Liver (tissue), 9 donors: ENCODE measurements around the gene NINJ2. TPM values are rescaled to one million over a fixed set of nuclear protein-coding genes. Genes with fewer than 3 reads are reported as not detected.
"Not testable (repeated sequence)": the region's sequence is repeated elsewhere in the genome, so short reads cannot be mapped to it uniquely, and the experiment has no call there.

ENCODE experiments used
- DNase-seq: peaks from one replicate; pipeline ENCODE4 v3.0.0-alpha.2; 2017; ENCODE audit warnings: low spot score
- H3K27ac ChIP-seq, 2 donors: one replicate each; pipeline ENCODE4 v1.7.0; 2013; ENCODE audit warnings: inconsistent platforms in 2 of 2, low read length in 2 of 2, control low read depth in 1 of 2, low read depth in 1 of 2, mild to moderate bottlenecking in 1 of 2
- H3K27me3 ChIP-seq, 4 donors: one replicate each; pipeline versions ENCODE4 v1.6.1 to v1.7.0; 2013; ENCODE audit warnings: low read length in 3 of 4, inconsistent platforms in 1 of 4, mild to moderate bottlenecking in 1 of 4, moderate library complexity in 1 of 4; ENCODE audit not compliant: control insufficient read depth in 4 of 4, insufficient read depth in 4 of 4
- H3K36me3 ChIP-seq, 4 donors: one replicate each; pipeline versions ENCODE4 v1.6.1 to v1.7.0; 2013; ENCODE audit warnings: low read length in 3 of 4, mild to moderate bottlenecking in 3 of 4, low read depth in 1 of 4, moderate library complexity in 1 of 4; ENCODE audit not compliant: control insufficient read depth in 4 of 4, insufficient read depth in 3 of 4
- H3K4me1 ChIP-seq, 4 donors: one replicate each; pipeline versions ENCODE4 v1.6.1 to v1.7.0; 2013; ENCODE audit warnings: low read length in 3 of 4, mild to moderate bottlenecking in 3 of 4, moderate library complexity in 1 of 4; ENCODE audit not compliant: control insufficient read depth in 4 of 4, insufficient read depth in 4 of 4
- H3K4me3 ChIP-seq, 3 donors: one replicate each; pipeline versions ENCODE4 v1.6.1 to v1.7.0; 2013; ENCODE audit warnings: low read length in 3 of 3, control low read depth in 1 of 3, low read depth in 1 of 3, mild to moderate bottlenecking in 1 of 3
- H3K9ac ChIP-seq, 2 donors: one replicate each; pipeline ENCODE4 v1.7.0; 2013; ENCODE audit warnings: low read length in 2 of 2, mild to moderate bottlenecking in 2 of 2, moderate library complexity in 2 of 2, control low read depth in 1 of 2, low read depth in 1 of 2
- H3K9me3 ChIP-seq, 4 donors: one replicate each; pipeline versions ENCODE4 v1.6.1 to v1.7.0; 2013; ENCODE audit warnings: low read length in 3 of 4; ENCODE audit not compliant: control insufficient read depth in 4 of 4
- EGR1 ChIP-seq, 2 donors: IDR thresholded peaks; 2 replicates each; pipeline ENCODE4 v1.6.1; 2016 to 2018; ENCODE audit warnings: antibody characterized with exemption in 2 of 2, low read depth in 2 of 2
- FOXA1 ChIP-seq: IDR thresholded peaks from 2 replicates; pipeline ENCODE4 v1.6.1; 2016; ENCODE audit warnings: antibody characterized with exemption
- FOXA2 ChIP-seq: IDR thresholded peaks from 2 replicates; pipeline ENCODE4 v1.6.1; 2016; ENCODE audit warnings: antibody characterized with exemption
- GABPA ChIP-seq, 2 donors: IDR thresholded peaks in 1 of 2; conservative IDR thresholded peaks in 1 of 2; 2 replicates each; pipeline ENCODE4 v1.6.1; 2016; ENCODE audit warnings: antibody characterized with exemption in 2 of 2, mild to moderate bottlenecking in 1 of 2, moderate library complexity in 1 of 2
- HNF4A ChIP-seq, 2 donors: conservative IDR thresholded peaks; 2 replicates each; pipeline ENCODE4 v1.6.1; 2016; ENCODE audit warnings: antibody characterized with exemption in 2 of 2, mild to moderate bottlenecking in 2 of 2
- JUND ChIP-seq, 2 donors: IDR thresholded peaks; 2 replicates each; pipeline ENCODE4 v1.6.1; 2016; ENCODE audit warnings: antibody characterized with exemption in 2 of 2
- NR2F2 ChIP-seq: IDR thresholded peaks from 2 replicates; pipeline ENCODE4 v1.6.1; 2016; ENCODE audit warnings: antibody characterized with exemption
- RAD21 ChIP-seq, 2 donors: IDR thresholded peaks; 2 replicates each; pipeline ENCODE4 v1.6.1; 2016; ENCODE audit warnings: antibody characterized with exemption in 2 of 2, mild to moderate bottlenecking in 2 of 2
- RXRA ChIP-seq, 2 donors: IDR thresholded peaks; 2 replicates each; pipeline ENCODE4 v1.6.1; 2017 to 2018; ENCODE audit warnings: antibody characterized with exemption in 2 of 2, mild to moderate bottlenecking in 1 of 2
- SP1 ChIP-seq: IDR thresholded peaks from 2 replicates; pipeline ENCODE4 v1.6.1; 2018; ENCODE audit warnings: antibody characterized with exemption, mild to moderate bottlenecking
- TAF1 ChIP-seq: conservative IDR thresholded peaks from 2 replicates; pipeline ENCODE4 v1.6.1; 2016; ENCODE audit warnings: antibody characterized with exemption, mild to moderate bottlenecking
- WGBS: extraction: QIAGEN DNeasy Blood & Tissue Kit; methylation state at CpG from one replicate; pipeline ENCODE4 v1.1.7; 2013; 5-methylcytosine and 5-hydroxymethylcytosine counted together
- polyA plus RNA-seq, 2 donors: library from polyadenylated mRNA; stranded (reverse) in 1 of 2; unstranded in 1 of 2; fragments of 200-250 nt in 1 of 2; fragments of >200 nt in 1 of 2; fragmentation: Nextera tagmentation in 1 of 2; extraction: Ambion mirVana in 1 of 2; gene quantifications; one replicate each; pipeline versions ENCODE4 v1.2.1 to v1.2.3, GENCODE V29; 2013 to 2015
- total RNA-seq, 2 donors: library from RNA; depleted of rRNA; stranded (reverse); fragments of >200 nt; gene quantifications; one replicate each; pipeline ENCODE4 v1.2.3, GENCODE V29; 2014
- TF ChIP-seq, protein P1 (sequence below): fragments of 150-350 bp; IDR thresholded peaks from 2 replicates; pipeline ENCODE4 v1.5.1; 2017; ENCODE audit warnings: improper control_type of control experiment, low read depth, low read length; ENCODE audit not compliant: missing input control
- TF ChIP-seq, protein P2 (sequence below): IDR thresholded peaks from 2 replicates; pipeline ENCODE4 v1.6.1; 2016; ENCODE audit warnings: antibody characterized with exemption
- TF ChIP-seq, protein P3 (sequence below): IDR thresholded peaks from 2 replicates; pipeline ENCODE4 v1.6.1; 2016; ENCODE audit warnings: antibody characterized with exemption
- TF ChIP-seq, protein P4 (sequence below): IDR thresholded peaks from 2 replicates; pipeline ENCODE4 v1.6.1; 2016; ENCODE audit warnings: antibody characterized with exemption
- TF ChIP-seq, protein P5 (sequence below): IDR thresholded peaks from 2 replicates; pipeline ENCODE4 v1.6.1; 2016; ENCODE audit warnings: antibody characterized with exemption, mild to moderate bottlenecking
- donor health status: healthy.
- donor health status: healthy.
- donor health status: healthy.
- donor health status: healthy.
- donor health status: healthy.

The NINJ2 gene
- total and polyA plus RNA-seq, 4 donors: 6.7 to 16.5 (median 15.4) TPM

DNA sequence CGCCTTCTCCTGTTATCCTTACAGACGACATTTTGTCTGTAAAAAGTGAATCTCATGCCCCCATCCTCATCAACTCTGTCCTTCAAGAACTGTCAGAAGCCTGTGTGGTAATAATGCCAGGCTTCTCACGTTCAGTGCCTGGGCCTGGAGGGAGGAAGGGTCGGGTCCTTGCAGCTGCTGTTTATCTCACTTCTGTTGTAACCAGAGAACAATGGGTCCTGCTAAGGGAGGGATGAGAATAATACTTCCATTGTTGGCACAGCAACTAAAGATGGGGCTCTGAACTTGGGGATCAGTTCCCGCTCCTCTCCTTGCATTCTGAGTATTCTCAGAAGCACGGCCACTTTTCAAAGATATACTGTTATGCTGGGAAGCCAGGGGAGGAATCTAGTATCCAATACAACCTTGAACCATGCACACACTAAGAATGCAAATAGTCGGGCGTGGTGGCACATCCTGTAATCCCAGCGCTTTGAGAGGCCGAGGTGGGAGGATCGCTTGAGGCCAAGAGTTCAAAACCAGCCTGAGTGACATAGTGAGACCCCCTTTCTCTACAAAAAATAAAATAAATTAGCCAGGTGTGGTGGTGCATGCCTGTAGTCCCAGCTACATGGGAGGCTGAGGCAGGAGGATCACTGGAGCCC, 38.8 kb upstream of the NINJ2 start:
- DNase-seq: no peak
- Histone ChIP-seq H3K9me3 (peaks cover 0 to 5% (median 2%) of the 10 kb centered on the region in 4 donors), H3K4me1 (no peaks in the 10 kb centered on the region), H3K27me3 (no peaks in the 10 kb centered on the region), H3K4me3 (no peak overlapping the region), H3K36me3 (no peaks in the 10 kb centered on the region), H3K9ac (no peak overlapping the region), H3K27ac (no peak overlapping the region)
- 81% methylated on average over 11 of the region's 11 CpGs for WGBS
- TF ChIP-seq FOXA2 (no peak), SP1 (no peak), GABPA (IDR thresholded peaks at IDR 0.05 in 1 of 2, conservative IDR thresholded peaks at IDR 0.05 in 1 of 2) (no peak), HNF4A (conservative IDR thresholded peaks at IDR 0.05) (no peak), RXRA (IDR thresholded peaks at IDR 0.05) (no peak), NR2F2 (no peak), TAF1 (no peak), JUND (IDR thresholded peaks at IDR 0.05) (no peak), EGR1 (IDR thresholded peaks at IDR 0.05; ENCODE audit: low read depth in 2 of 2) (no peak), FOXA1 (no peak)
- TF ChIP-seq, protein P1, sequence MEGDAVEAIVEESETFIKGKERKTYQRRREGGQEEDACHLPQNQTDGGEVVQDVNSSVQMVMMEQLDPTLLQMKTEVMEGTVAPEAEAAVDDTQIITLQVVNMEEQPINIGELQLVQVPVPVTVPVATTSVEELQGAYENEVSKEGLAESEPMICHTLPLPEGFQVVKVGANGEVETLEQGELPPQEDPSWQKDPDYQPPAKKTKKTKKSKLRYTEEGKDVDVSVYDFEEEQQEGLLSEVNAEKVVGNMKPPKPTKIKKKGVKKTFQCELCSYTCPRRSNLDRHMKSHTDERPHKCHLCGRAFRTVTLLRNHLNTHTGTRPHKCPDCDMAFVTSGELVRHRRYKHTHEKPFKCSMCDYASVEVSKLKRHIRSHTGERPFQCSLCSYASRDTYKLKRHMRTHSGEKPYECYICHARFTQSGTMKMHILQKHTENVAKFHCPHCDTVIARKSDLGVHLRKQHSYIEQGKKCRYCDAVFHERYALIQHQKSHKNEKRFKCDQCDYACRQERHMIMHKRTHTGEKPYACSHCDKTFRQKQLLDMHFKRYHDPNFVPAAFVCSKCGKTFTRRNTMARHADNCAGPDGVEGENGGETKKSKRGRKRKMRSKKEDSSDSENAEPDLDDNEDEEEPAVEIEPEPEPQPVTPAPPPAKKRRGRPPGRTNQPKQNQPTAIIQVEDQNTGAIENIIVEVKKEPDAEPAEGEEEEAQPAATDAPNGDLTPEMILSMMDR: no peak
- TF ChIP-seq, protein P2, sequence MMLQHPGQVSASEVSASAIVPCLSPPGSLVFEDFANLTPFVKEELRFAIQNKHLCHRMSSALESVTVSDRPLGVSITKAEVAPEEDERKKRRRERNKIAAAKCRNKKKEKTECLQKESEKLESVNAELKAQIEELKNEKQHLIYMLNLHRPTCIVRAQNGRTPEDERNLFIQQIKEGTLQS: no peak
- TF ChIP-seq, protein P3, sequence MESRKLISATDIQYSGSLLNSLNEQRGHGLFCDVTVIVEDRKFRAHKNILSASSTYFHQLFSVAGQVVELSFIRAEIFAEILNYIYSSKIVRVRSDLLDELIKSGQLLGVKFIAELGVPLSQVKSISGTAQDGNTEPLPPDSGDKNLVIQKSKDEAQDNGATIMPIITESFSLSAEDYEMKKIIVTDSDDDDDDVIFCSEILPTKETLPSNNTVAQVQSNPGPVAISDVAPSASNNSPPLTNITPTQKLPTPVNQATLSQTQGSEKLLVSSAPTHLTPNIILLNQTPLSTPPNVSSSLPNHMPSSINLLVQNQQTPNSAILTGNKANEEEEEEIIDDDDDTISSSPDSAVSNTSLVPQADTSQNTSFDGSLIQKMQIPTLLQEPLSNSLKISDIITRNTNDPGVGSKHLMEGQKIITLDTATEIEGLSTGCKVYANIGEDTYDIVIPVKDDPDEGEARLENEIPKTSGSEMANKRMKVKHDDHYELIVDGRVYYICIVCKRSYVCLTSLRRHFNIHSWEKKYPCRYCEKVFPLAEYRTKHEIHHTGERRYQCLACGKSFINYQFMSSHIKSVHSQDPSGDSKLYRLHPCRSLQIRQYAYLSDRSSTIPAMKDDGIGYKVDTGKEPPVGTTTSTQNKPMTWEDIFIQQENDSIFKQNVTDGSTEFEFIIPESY: no peak
- TF ChIP-seq, protein P4, sequence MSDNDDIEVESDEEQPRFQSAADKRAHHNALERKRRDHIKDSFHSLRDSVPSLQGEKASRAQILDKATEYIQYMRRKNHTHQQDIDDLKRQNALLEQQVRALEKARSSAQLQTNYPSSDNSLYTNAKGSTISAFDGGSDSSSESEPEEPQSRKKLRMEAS: no peak
- TF ChIP-seq, protein P5, sequence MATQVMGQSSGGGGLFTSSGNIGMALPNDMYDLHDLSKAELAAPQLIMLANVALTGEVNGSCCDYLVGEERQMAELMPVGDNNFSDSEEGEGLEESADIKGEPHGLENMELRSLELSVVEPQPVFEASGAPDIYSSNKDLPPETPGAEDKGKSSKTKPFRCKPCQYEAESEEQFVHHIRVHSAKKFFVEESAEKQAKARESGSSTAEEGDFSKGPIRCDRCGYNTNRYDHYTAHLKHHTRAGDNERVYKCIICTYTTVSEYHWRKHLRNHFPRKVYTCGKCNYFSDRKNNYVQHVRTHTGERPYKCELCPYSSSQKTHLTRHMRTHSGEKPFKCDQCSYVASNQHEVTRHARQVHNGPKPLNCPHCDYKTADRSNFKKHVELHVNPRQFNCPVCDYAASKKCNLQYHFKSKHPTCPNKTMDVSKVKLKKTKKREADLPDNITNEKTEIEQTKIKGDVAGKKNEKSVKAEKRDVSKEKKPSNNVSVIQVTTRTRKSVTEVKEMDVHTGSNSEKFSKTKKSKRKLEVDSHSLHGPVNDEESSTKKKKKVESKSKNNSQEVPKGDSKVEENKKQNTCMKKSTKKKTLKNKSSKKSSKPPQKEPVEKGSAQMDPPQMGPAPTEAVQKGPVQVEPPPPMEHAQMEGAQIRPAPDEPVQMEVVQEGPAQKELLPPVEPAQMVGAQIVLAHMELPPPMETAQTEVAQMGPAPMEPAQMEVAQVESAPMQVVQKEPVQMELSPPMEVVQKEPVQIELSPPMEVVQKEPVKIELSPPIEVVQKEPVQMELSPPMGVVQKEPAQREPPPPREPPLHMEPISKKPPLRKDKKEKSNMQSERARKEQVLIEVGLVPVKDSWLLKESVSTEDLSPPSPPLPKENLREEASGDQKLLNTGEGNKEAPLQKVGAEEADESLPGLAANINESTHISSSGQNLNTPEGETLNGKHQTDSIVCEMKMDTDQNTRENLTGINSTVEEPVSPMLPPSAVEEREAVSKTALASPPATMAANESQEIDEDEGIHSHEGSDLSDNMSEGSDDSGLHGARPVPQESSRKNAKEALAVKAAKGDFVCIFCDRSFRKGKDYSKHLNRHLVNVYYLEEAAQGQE: no peak

DNA sequence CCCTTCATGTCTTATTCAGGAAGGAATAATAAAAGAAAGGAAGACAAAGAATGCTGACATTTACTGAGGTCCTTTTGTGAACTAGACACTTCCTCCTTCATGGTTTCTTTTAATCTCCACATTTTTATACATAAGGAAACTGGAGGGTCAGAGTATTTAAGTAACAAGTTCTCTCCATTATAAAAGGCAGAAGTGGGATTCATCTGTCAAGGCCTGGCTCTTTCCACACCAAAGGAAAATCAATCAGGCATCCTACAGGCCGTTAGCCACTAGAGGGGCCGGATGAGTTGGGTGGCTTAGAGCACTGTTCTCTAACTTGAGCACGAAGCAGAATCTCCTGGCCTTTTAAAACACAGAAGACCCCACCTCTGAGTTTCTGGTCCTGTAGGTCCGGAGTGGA, 36.8 kb upstream of the NINJ2 start:
- no peak overlapping the region for H3K4me3 ChIP-seq

DNA sequence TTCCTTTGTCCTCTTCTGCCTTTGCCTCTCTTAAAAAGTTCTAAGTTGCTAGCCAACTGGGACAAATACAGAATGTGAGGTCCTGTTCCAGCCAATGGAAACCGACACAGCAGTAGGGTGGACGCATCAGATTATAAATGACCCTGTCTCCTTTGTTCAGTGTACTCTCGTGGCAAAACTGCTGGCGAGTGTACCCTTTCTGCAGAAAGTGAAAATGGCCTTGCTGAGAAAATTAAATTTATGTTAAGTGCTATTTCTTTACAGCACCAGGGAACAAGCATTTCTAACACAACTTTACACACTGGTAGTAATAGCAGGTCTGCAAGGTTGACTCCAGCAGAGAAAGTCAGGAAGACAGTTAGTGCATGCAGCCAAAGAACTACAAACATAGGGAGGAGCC, 35.0 kb upstream of the NINJ2 start:
- not testable (repeated sequence) for H3K27ac ChIP-seq, H3K9ac ChIP-seq, H3K4me1 ChIP-seq, DNase-seq, H3K27me3 ChIP-seq, H3K9me3 ChIP-seq, H3K4me3 ChIP-seq, H3K36me3 ChIP-seq
- 96% methylated on average over 4 of the region's 4 CpGs for WGBS

More for the DNA sequence above, 36.8 kb upstream of the NINJ2 start:
- H3K27me3 ChIP-seq: no peaks in the 10 kb centered on the region
- peaks cover 0 to under 1% (median under 1%) of the 10 kb centered on the region in 4 donors for H3K4me1 ChIP-seq
- WGBS: 89% methylated on average over 4 of the region's 4 CpGs
- no peaks in the 10 kb centered on the region for H3K36me3 ChIP-seq
- TF ChIP-seq RAD21 (IDR thresholded peaks at IDR 0.05): no peak
- TF ChIP-seq, protein P4: no peak
- TF ChIP-seq TAF1: no peak
- no peak overlapping the region for H3K9ac ChIP-seq
- no peak overlapping the region for H3K27ac ChIP-seq
- no peak for DNase-seq
- H3K9me3 ChIP-seq: peaks cover 0 to 5% (median 2%) of the 10 kb centered on the region in 4 donors
